H1 (cell line): ENCODE results near the gene ZNF839. TPM values are rescaled to one million over a fixed set of nuclear protein-coding genes. Genes with fewer than 3 reads are reported as not detected.

Source experiments
- CTCF ChIA-PET: fragments of 300-600 bp; sonication (Branson Sonifier 250); formaldehyde crosslinking; loops from one replicate; lab custom pipeline; 2021; ENCODE audit not compliant: partially characterized antibody; lab: Charles Lee
- POLR2A ChIA-PET: fragments of 300-600 bp; sonication (Branson Sonifier 250); formaldehyde crosslinking; loops from one replicate; lab custom pipeline; 2021; ENCODE audit warnings: inconsistent platforms; ENCODE audit not compliant: partially characterized antibody; lab: Charles Lee
- DNase-seq, 2 experiments: peaks; one replicate each; pipeline versions ENCODE4 v3.0.0 to v3.0.0-alpha.2; 2010 to 2022; ENCODE audit warnings: low spot score in 2 of 2, low read depth in 1 of 2, mixed read lengths in 1 of 2
- FAIRE-seq: peaks from 2 replicates; lab custom pipeline; 2011; peaks lifted over from hg19 to GRCh38; lab: Jason Lieb, UNC
- H2AFZ ChIP-seq: 2 replicates; pipeline ENCODE4 v1.8.1; 2012; ENCODE audit warnings: low read length, inconsistent platforms
- H2AK5ac ChIP-seq: 2 replicates; pipeline ENCODE4 v1.6.1; 2013; ENCODE audit warnings: low read depth, low read length
- H2BK120ac ChIP-seq: replicated peaks from 2 replicates; pipeline ENCODE3; 2013; ENCODE audit warnings: low read depth, low read length, inconsistent platforms
- H2BK12ac ChIP-seq: 2 replicates; pipeline ENCODE4 v1.6.1; 2013; ENCODE audit warnings: low read depth, low read length
- H2BK15ac ChIP-seq: 2 replicates; pipeline ENCODE4 v1.6.1; 2013; ENCODE audit warnings: low read length
- H2BK20ac ChIP-seq: 2 replicates; pipeline ENCODE4 v1.6.1; 2013; ENCODE audit warnings: low read length
- H2BK5ac ChIP-seq: 2 replicates; pipeline ENCODE4 v1.6.1; 2013; ENCODE audit warnings: low read depth, low read length
- H3K14ac ChIP-seq: 2 replicates; pipeline ENCODE4 v1.6.1; 2013; ENCODE audit warnings: inconsistent platforms; ENCODE audit not compliant: insufficient read length
- H3K18ac ChIP-seq: 2 replicates; pipeline ENCODE4 v1.6.1; 2013; ENCODE audit warnings: low read length; ENCODE audit errors: extremely low read depth
- H3K23ac ChIP-seq: 2 replicates; pipeline ENCODE4 v1.6.1; 2013; ENCODE audit warnings: inconsistent platforms; ENCODE audit not compliant: insufficient read length
- H3K23me2 ChIP-seq: 2 replicates; pipeline ENCODE4 v1.6.1; 2013; ENCODE audit warnings: low read depth, low read length
- H3K27ac ChIP-seq: 2 replicates; pipeline ENCODE4 v1.6.1; 2011; ENCODE audit warnings: low read depth, low read length, inconsistent platforms
- H3K27me3 ChIP-seq, 4 experiments: replicated peaks in 1 of 4; 1 replicate in 1 of 4; 2 replicates in 3 of 4; pipeline versions ENCODE4 v1.6.1 to v1.8.1; 2011 to 2013; ENCODE audit warnings: low read length in 3 of 4, mild to moderate bottlenecking in 3 of 4, inconsistent platforms in 2 of 4, mixed read lengths in 2 of 4, moderate library complexity in 1 of 4; ENCODE audit not compliant: control insufficient read depth in 3 of 4, insufficient read depth in 3 of 4; ENCODE audit errors: extremely low read depth in 1 of 4
- H3K36me3 ChIP-seq, 4 experiments: 2 replicates each; pipeline versions ENCODE4 v1.6.1 to v1.8.1; 2011 to 2013; ENCODE audit warnings: mild to moderate bottlenecking in 4 of 4, low read length in 3 of 4, moderate library complexity in 2 of 4, control low read depth in 1 of 4, inconsistent platforms in 1 of 4; ENCODE audit not compliant: insufficient read depth in 4 of 4, control insufficient read depth in 2 of 4
- H3K4ac ChIP-seq: replicated peaks from 2 replicates; pipeline ENCODE3; 2013; ENCODE audit warnings: low read length, low read depth, mixed read lengths, inconsistent platforms; ENCODE audit not compliant: insufficient read length
- H3K4me1 ChIP-seq, 4 experiments: replicated peaks in 1 of 4; 1 replicate in 1 of 4; 2 replicates in 3 of 4; pipeline versions ENCODE4 v1.6.1 to v1.8.1; 2011 to 2013; ENCODE audit warnings: low read length in 3 of 4, inconsistent platforms in 2 of 4, mixed read lengths in 1 of 4; ENCODE audit not compliant: insufficient read depth in 4 of 4, control insufficient read depth in 3 of 4
- H3K4me2 ChIP-seq, 2 experiments: 2 replicates each; pipeline versions ENCODE4 v1.6.1 to v1.8.1; 2011 to 2013; ENCODE audit warnings: low read depth in 2 of 2, low read length in 2 of 2, control low read depth in 1 of 2, inconsistent platforms in 1 of 2, mild to moderate bottlenecking in 1 of 2; ENCODE audit not compliant: insufficient read depth in 1 of 2
- H3K4me3 ChIP-seq, 4 experiments: fragments of 200-600, 300-600 bp in 1 of 4; sonication (generic), shearing (Covaris generic), sonication (Bioruptor Twin) in 1 of 4; 2 replicates each; pipeline versions ENCODE4 v1.5.1 to v1.8.1; 2011 to 2016; ENCODE audit warnings: low read length in 4 of 4, low read depth in 3 of 4, control low read depth in 2 of 4, inconsistent platforms in 2 of 4, mild to moderate bottlenecking in 2 of 4, mixed read lengths in 1 of 4, moderate library complexity in 1 of 4; ENCODE audit not compliant: insufficient read depth in 2 of 4; ENCODE audit errors: extremely low read depth in 1 of 4
- H3K56ac ChIP-seq: replicated peaks from 2 replicates; pipeline ENCODE3; 2013; ENCODE audit warnings: low read depth, mild to moderate bottlenecking, mixed read lengths, low read length, inconsistent platforms; ENCODE audit not compliant: insufficient read length
- H3K79me1 ChIP-seq: 2 replicates; pipeline ENCODE4 v1.6.1; 2013; ENCODE audit warnings: low read depth, low read length, control low read depth
- H3K79me2 ChIP-seq, 2 experiments: 2 replicates each; pipeline versions ENCODE4 v1.6.1 to v1.8.1; 2012 to 2013; ENCODE audit warnings: low read length in 2 of 2, mild to moderate bottlenecking in 2 of 2, inconsistent platforms in 1 of 2; ENCODE audit not compliant: insufficient read depth in 2 of 2, control insufficient read depth in 1 of 2
- H3K9ac ChIP-seq, 4 experiments: replicated peaks in 1 of 4; 1 replicate in 1 of 4; 2 replicates in 3 of 4; pipeline versions ENCODE4 v1.6.1 to v1.8.1; 2011 to 2013; ENCODE audit warnings: low read depth in 3 of 4, low read length in 3 of 4, control low read depth in 2 of 4, mild to moderate bottlenecking in 2 of 4, moderate library complexity in 2 of 4, inconsistent platforms in 1 of 4; ENCODE audit errors: extremely low read depth in 1 of 4
- H3K9me3 ChIP-seq, 2 experiments: 2 replicates each; pipeline versions ENCODE4 v1.6.1 to v1.8.1; 2012 to 2013; ENCODE audit warnings: mild to moderate bottlenecking in 2 of 2, moderate library complexity in 2 of 2, control low read depth in 1 of 2, inconsistent platforms in 1 of 2, low read depth in 1 of 2, low read length in 1 of 2, mixed read lengths in 1 of 2; ENCODE audit not compliant: insufficient read depth in 2 of 2
- H4K20me1 ChIP-seq, 2 experiments: replicated peaks in 1 of 2; 2 replicates each; pipeline versions ENCODE3 to v1.8.1; 2011 to 2013; ENCODE audit warnings: inconsistent platforms in 2 of 2, low read length in 2 of 2, mild to moderate bottlenecking in 1 of 2; ENCODE audit not compliant: insufficient read depth in 2 of 2, control insufficient read depth in 1 of 2
- H4K5ac ChIP-seq: 2 replicates; pipeline ENCODE4 v1.6.1; 2013; ENCODE audit warnings: low read length, low read depth, mixed read lengths, inconsistent platforms; ENCODE audit not compliant: insufficient read length
- H4K8ac ChIP-seq: 2 replicates; pipeline ENCODE4 v1.8.0; 2013; ENCODE audit warnings: mild to moderate bottlenecking, moderate library complexity, low read length, inconsistent platforms; ENCODE audit not compliant: insufficient read depth; ENCODE audit errors: extremely low read depth
- H4K91ac ChIP-seq: replicated peaks from 2 replicates; pipeline ENCODE3; 2013; ENCODE audit warnings: low read length, mixed read lengths, inconsistent platforms; ENCODE audit not compliant: insufficient read length
- CTBP2 ChIP-seq: IDR thresholded peaks from 2 replicates; pipeline ENCODE4 v1.7.0; 2011; ENCODE audit warnings: borderline replicate concordance, mild to moderate bottlenecking, moderate library complexity, mixed read lengths, low read length; ENCODE audit not compliant: insufficient read depth, insufficient read length
- CTCF ChIP-seq, 3 experiments: IDR thresholded peaks; 1 replicate in 2 of 3; 2 replicates in 1 of 3; pipeline versions ENCODE4 v1.5.1 to v1.6.1; 2011; ENCODE audit warnings: low read length in 3 of 3, mild to moderate bottlenecking in 3 of 3, inconsistent platforms in 2 of 3, low read depth in 1 of 3, moderate library complexity in 1 of 3; ENCODE audit not compliant: insufficient read depth in 1 of 3; ENCODE audit errors: control extremely low read depth in 1 of 3
- HDAC2 ChIP-seq, 2 experiments: fragments of 300-600 bp in 1 of 2; sonication (generic) in 1 of 2; IDR thresholded peaks; 2 replicates each; pipeline ENCODE4 v1.6.1; 2011 to 2012; ENCODE audit warnings: low read depth in 2 of 2, low read length in 2 of 2, mild to moderate bottlenecking in 2 of 2, moderate library complexity in 2 of 2, borderline replicate concordance in 1 of 2, inconsistent platforms in 1 of 2
- KDM4A ChIP-seq: IDR thresholded peaks from one replicate; pipeline ENCODE4 v1.7.1; 2012; ENCODE audit warnings: low read depth, mild to moderate bottlenecking, moderate library complexity, low read length, inconsistent platforms; ENCODE audit not compliant: severe bottlenecking
- NANOG ChIP-seq: IDR thresholded peaks from 2 replicates; pipeline ENCODE4 v1.6.1; 2011; ENCODE audit warnings: low read length, low read depth, mild to moderate bottlenecking, inconsistent platforms; ENCODE audit not compliant: insufficient read depth, poor library complexity, severe bottlenecking
- POLR2A ChIP-seq, 2 experiments: IDR thresholded peaks; 1 replicate in 1 of 2; 2 replicates in 1 of 2; pipeline ENCODE4 v1.6.1; 2011; ENCODE audit warnings: low read depth in 2 of 2, low read length in 2 of 2, mild to moderate bottlenecking in 2 of 2; ENCODE audit errors: control extremely low read depth in 1 of 2
- POU5F1 ChIP-seq: IDR thresholded peaks from 2 replicates; pipeline ENCODE4 v1.6.1; 2011; ENCODE audit warnings: low read depth, mild to moderate bottlenecking, low read length, moderate library complexity
- RFX5 ChIP-seq: IDR thresholded peaks from 2 replicates; pipeline ENCODE4 v1.6.1; 2011; ENCODE audit warnings: low read depth, low read length, improper control_type of control experiment, borderline replicate concordance
- WGBS, 2 experiments: shearing (Covaris generic) in 1 of 2; methylation state at CpG; one replicate each; pipeline versions ENCODE4 v1.1.6 to v1.1.7; 2013 to 2015; ENCODE audit warnings: low lambda C conversion rate in 2 of 2, mixed read lengths in 2 of 2, inconsistent platforms in 1 of 2, low coverage in 1 of 2, missing lambda C conversion rate in 1 of 2; ENCODE audit not compliant: insufficient replicate concordance in 2 of 2, insufficient coverage in 1 of 2, insufficient read length in 1 of 2; ENCODE audit errors: extremely low coverage in 1 of 2, missing lambda C conversion rate in 1 of 2; 5-methylcytosine and 5-hydroxymethylcytosine counted together
- polyA plus RNA-seq, 7 experiments: library from polyadenylated mRNA; depleted of rRNA in 3 of 7; stranded (reverse) in 5 of 7; unstranded in 2 of 7; fragments of >200 nt in 5 of 7; fragments of 200-250 nt in 2 of 7; gene quantifications; 1 replicate in 5 of 7; 2 replicates in 1 of 7; 4 replicates in 1 of 7; pipeline versions ENCODE4 v1.2.1 to v1.2.3, GENCODE V29; 2011 to 2013; ENCODE audit warnings: missing spikeins in 2 of 7, mixed read lengths in 2 of 7
- total RNA-seq: library from RNA; stranded (reverse); fragmentation: NEBNext Ultra II Directional; extraction: Animal tissue kit (Norgen Biotek cat#: 25700); gene quantifications from 2 replicates; pipeline ENCODE4 v1.2.1, GENCODE V29; 2021

ZNF839 gene
- total and polyA plus RNA-seq, 2 of the 8 experiments (the other 6 are each of a cell fraction or from before 2014, with no cell fraction given): 8.1 to 9.4 TPM

- H3K23ac ChIP-seq: no peak overlapping the region
- H3K36me3 ChIP-seq: peaks cover 0 to 17% (median 2%) of the 10 kb centered on the region in 4 experiments; a peak in 4 of 8 replicates
- no peaks in the 10 kb centered on the region for H3K79me2 ChIP-seq
- FAIRE-seq (no peak), DNase-seq (no peak)
- H2AFZ ChIP-seq: no peak overlapping the region
- no peaks in the 10 kb centered on the region for H3K9me3 ChIP-seq
- H3K4me3 ChIP-seq: no peak overlapping the region
- H2BK5ac ChIP-seq: no peak overlapping the region
- no peak overlapping the region for H3K9ac ChIP-seq
- H3K79me1 ChIP-seq: no peaks in the 10 kb centered on the region
- no peaks in the 10 kb centered on the region for H3K27me3 ChIP-seq
- 87% methylated on average over 7 of the region's 7 CpGs; no CpG with 5 or more reads in 1 of the 2 experiments for WGBS, 2 experiments
- no peak overlapping the region for H3K18ac ChIP-seq
- no peak overlapping the region for H3K27ac ChIP-seq
- no peak overlapping the region for H3K14ac ChIP-seq
- H3K4ac ChIP-seq: no peak overlapping the region
- H3K23me2 ChIP-seq: no peaks in the 10 kb centered on the region
- H3K4me2 ChIP-seq: no peak overlapping the region
- no peak overlapping the region for H2BK20ac ChIP-seq
- CTCF ChIA-PET: interaction anchor here (0.7 to 4.2 kb wide), 4 partner anchors 11 to 28 kb away, joined by 3 to 22 read pairs (median 4); no protein-coding TSS in a partner anchor
- H4K5ac ChIP-seq: no peak overlapping the region
- no peak overlapping the region for H3K56ac ChIP-seq
- no peak overlapping the region for H4K8ac ChIP-seq
- no peak for TF ChIP-seq NANOG
- TF ChIP-seq POU5F1: no peak
- no peak for TF ChIP-seq CTCF (IDR thresholded peaks at IDR 0.05; ENCODE audit: control extremely low read depth in 1 of 3, insufficient read depth in 1 of 3, low read depth in 1 of 3, low read length in 3 of 3)
- no peak for TF ChIP-seq POLR2A (IDR thresholded peaks at IDR 0.05; ENCODE audit: control extremely low read depth in 1 of 2, low read depth in 2 of 2, low read length in 2 of 2)
- TF ChIP-seq KDM4A: no peak
- no peak for TF ChIP-seq CTBP2
- no peak for TF ChIP-seq RFX5
- no peak for TF ChIP-seq HDAC2 (IDR thresholded peaks at IDR 0.05; ENCODE audit: borderline replicate concordance in 1 of 2, low read depth in 2 of 2, low read length in 2 of 2)
- no peak overlapping the region for H2BK15ac ChIP-seq
- no peaks in the 10 kb centered on the region; a peak in 1 of 7 replicates for H3K4me1 ChIP-seq
- H2BK120ac ChIP-seq: no peak overlapping the region
- no peak overlapping the region for H2BK12ac ChIP-seq
- H4K20me1 ChIP-seq: peaks cover 0 to 2% of the 10 kb centered on the region in 2 experiments
- H4K91ac ChIP-seq: no peak overlapping the region
- H2AK5ac ChIP-seq: no peak overlapping the region
- POLR2A ChIA-PET: interaction anchor here (0.6 to 1.7 kb wide), 4 partner anchors 9 to 236 kb away, joined by 3 to 6 read pairs (median 4); partner anchors contain the start of gene WDR20
Observed at GRCh38 chr14:102333390-102333789, 13.8 kb downstream of the ZNF839 start.
